Panc1 (cell line): ENCODE results near the gene MAST4.

Experiments
- CTCF ChIP-seq: fragments of 450-650 bp; IDR thresholded peaks from 2 replicates; pipeline ENCODE4 v1.5.1; 2017; ENCODE audit warnings: mild to moderate bottlenecking
- POLR2AphosphoS5 ChIP-seq: IDR thresholded peaks from 2 replicates; pipeline ENCODE4 v1.6.1; 2012; ENCODE audit warnings: mild to moderate bottlenecking, low read depth, low read length, moderate library complexity
- REST ChIP-seq, 2 experiments: IDR thresholded peaks; 2 replicates each; pipeline ENCODE4 v1.6.1; 2011 to 2012; ENCODE audit warnings: low read depth in 2 of 2, control low read depth in 1 of 2, low read length in 1 of 2, mild to moderate bottlenecking in 1 of 2, moderate library complexity in 1 of 2; ENCODE audit not compliant: insufficient read depth in 1 of 2
- SIN3A ChIP-seq: IDR thresholded peaks from 2 replicates; pipeline ENCODE4 v1.6.1; 2012; ENCODE audit warnings: low read depth, mild to moderate bottlenecking, low read length, moderate library complexity, borderline replicate concordance; ENCODE audit not compliant: insufficient read depth

GRCh38 chr5:66972004-66972403 is 375.8 kb downstream of the MAST4 start:
- no peak for TF ChIP-seq CTCF
- TF ChIP-seq POLR2AphosphoS5 = no peak
- no peak for TF ChIP-seq REST (IDR thresholded peaks at IDR 0.05; ENCODE audit: insufficient read depth in 1 of 2, low read depth in 2 of 2, low read length in 1 of 2)
- no peak for TF ChIP-seq SIN3A
